Measurements from ENCODE around the gene KRTAP20-2. TPM values are rescaled to one million over a fixed set of nuclear protein-coding genes. Genes with fewer than 3 reads are reported as not detected.

The KRTAP20-2 gene
- polyA plus RNA-seq, 1 experiment: not detected

DNA sequence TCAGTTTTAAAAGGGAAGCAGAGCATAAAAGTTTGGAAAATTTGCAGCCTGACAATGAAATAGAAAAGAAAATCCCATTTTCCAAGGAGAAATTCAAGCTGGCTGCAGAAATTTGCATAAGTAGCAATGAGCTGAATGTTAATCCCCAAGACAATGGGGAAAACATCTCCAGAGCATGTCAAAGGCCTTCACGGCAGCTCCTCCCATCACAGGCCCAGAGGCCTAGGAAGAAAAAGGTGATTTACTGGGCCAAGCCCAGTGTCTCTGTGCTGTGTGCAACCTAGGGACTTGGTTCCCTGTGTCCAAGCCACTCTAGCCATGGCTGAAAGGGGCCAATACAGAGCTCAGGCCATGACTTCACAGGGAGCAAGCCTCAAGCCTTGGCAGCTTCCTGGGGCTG lies 33.8 kb downstream of the KRTAP20-2 start:
- H3K4me3 ChIP-seq (ENCODE audit: low read depth, low read length): no peak overlapping the region
- no peak for DNase-seq (ENCODE audit: low read depth, low spot score)
- ChIA-PET CTCF (no interaction called here), POLR2A (no interaction called here)
- no peaks in the 10 kb centered on the region for H3K27me3 ChIP-seq (ENCODE audit: control insufficient read depth, insufficient read depth, low read length)
- H3K9me3 ChIP-seq (ENCODE audit: control insufficient read depth, insufficient read depth, low read length): peaks cover 8% of the 10 kb centered on the region; the same call in 1 of the 2 replicates
- TF ChIP-seq, protein P1, sequence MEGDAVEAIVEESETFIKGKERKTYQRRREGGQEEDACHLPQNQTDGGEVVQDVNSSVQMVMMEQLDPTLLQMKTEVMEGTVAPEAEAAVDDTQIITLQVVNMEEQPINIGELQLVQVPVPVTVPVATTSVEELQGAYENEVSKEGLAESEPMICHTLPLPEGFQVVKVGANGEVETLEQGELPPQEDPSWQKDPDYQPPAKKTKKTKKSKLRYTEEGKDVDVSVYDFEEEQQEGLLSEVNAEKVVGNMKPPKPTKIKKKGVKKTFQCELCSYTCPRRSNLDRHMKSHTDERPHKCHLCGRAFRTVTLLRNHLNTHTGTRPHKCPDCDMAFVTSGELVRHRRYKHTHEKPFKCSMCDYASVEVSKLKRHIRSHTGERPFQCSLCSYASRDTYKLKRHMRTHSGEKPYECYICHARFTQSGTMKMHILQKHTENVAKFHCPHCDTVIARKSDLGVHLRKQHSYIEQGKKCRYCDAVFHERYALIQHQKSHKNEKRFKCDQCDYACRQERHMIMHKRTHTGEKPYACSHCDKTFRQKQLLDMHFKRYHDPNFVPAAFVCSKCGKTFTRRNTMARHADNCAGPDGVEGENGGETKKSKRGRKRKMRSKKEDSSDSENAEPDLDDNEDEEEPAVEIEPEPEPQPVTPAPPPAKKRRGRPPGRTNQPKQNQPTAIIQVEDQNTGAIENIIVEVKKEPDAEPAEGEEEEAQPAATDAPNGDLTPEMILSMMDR (IDR thresholded peaks at IDR 0.05; ENCODE audit: low read depth, low read length): no peak
- H3K27ac ChIP-seq (ENCODE audit: low read depth, low read length): no peak overlapping the region

DNA sequence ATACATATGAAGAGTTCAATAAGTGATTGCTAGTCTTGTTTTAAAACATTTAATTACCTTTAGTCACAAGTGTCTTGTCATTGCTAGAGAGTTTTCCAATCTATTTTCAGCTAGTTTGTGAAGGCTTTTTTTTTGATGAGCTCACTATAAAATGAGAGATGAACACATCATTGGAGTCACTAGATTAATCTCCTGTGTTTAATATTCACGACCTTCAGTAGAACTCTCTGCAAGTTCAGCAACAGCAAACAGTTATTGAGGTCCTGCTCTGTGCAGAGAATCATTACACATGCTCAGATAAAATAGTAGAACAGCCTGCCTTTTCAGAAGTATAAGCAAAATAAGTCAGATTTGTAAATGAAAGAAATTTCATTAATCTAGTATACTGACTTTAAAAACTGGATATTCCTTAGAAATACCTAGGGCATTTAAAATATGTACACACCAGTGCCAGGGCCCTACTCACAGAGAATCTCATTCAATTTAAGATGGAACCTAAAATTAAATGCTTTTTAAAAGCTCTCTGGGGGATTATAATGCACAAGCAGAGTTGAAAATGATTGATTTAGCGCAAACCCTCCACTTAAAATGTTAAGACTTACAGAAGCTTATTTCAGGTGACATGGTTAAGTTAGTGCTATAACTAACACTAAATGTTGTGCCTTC lies 38.1 kb downstream of the KRTAP20-2 start:
- H3K27me3 ChIP-seq (ENCODE audit: control insufficient read depth, insufficient read depth, low read length): no peaks in the 10 kb centered on the region
- H3K4me3 ChIP-seq (ENCODE audit: low read depth, low read length): no peak overlapping the region
- DNase-seq (ENCODE audit: low read depth, low spot score): no peak
- ChIA-PET CTCF (no interaction called here), POLR2A (no interaction called here)
- TF ChIP-seq, protein P1 (IDR thresholded peaks at IDR 0.05; ENCODE audit: low read depth, low read length): no peak
- no peak overlapping the region for H3K27ac ChIP-seq (ENCODE audit: low read depth, low read length)
- H3K9me3 ChIP-seq (ENCODE audit: control insufficient read depth, insufficient read depth, low read length): peaks cover 8% of the 10 kb centered on the region; the same call in 1 of the 2 replicates

DNA sequence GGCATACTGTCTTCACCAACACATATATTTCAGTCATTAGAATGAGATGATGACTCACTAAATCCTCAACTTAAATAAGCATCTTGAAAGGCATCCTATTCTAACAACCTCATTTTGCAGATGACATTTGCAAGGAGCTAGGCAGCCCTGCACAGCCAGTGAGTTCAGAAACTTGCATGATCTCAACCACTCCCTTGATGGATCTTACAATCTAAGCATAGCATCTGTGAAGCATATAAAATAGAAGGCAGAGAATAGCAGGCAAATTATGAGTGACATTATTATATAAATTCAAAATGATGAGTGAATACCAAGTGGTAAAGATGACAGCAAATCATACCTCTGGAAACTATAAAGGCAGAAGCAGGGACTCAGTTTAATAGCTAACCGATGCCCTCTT lies 39.3 kb downstream of the KRTAP20-2 start:
- H3K27me3 ChIP-seq (ENCODE audit: control insufficient read depth, insufficient read depth, low read length): no peaks in the 10 kb centered on the region
- DNase-seq (ENCODE audit: low read depth, low spot score): no peak
- peaks cover 1% of the 10 kb centered on the region; the same call in 1 of the 2 replicates for H3K9me3 ChIP-seq (ENCODE audit: control insufficient read depth, insufficient read depth, low read length)
- POLR2A ChIA-PET: no interaction called here
- H3K4me3 ChIP-seq (ENCODE audit: low read depth, low read length): no peak overlapping the region
- CTCF ChIA-PET: no interaction called here
- no peak overlapping the region for H3K27ac ChIP-seq (ENCODE audit: low read depth, low read length)
- TF ChIP-seq, protein P1 (IDR thresholded peaks at IDR 0.05; ENCODE audit: low read depth, low read length): no peak

DNA sequence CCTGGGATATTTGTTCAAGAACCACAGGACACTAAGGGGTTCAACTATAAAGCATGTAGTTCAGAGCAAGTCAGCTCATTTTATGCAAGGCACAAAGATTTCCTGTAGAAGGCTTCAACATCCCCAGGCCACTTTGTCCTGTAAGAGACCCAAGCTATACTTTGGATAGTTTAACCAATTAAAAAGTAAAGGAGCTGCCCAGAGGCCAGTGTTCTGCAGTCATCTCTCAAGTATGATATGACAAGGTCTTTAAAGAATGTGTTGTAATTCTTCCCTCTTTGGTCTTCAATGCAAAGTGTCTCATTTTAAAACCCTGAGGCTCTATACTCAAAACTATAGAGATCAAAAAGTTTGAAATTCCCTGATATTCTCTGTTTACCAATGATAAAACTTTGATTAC lies 41.7 kb downstream of the KRTAP20-2 start:
- Histone ChIP-seq H3K27ac (ENCODE audit: low read depth, low read length) (no peak overlapping the region), H3K27me3 (ENCODE audit: control insufficient read depth, insufficient read depth, low read length) (no peaks in the 10 kb centered on the region), H3K4me3 (ENCODE audit: low read depth, low read length) (no peak overlapping the region), H3K9me3 (ENCODE audit: control insufficient read depth, insufficient read depth, low read length) (peaks cover 4% of the 10 kb centered on the region; the same call in 1 of the 2 replicates)
- no peak for DNase-seq (ENCODE audit: low read depth, low spot score)
- CTCF ChIA-PET: no interaction called here
- POLR2A ChIA-PET: no interaction called here
- TF ChIP-seq, protein P1 (IDR thresholded peaks at IDR 0.05; ENCODE audit: low read depth, low read length): no peak

DNA sequence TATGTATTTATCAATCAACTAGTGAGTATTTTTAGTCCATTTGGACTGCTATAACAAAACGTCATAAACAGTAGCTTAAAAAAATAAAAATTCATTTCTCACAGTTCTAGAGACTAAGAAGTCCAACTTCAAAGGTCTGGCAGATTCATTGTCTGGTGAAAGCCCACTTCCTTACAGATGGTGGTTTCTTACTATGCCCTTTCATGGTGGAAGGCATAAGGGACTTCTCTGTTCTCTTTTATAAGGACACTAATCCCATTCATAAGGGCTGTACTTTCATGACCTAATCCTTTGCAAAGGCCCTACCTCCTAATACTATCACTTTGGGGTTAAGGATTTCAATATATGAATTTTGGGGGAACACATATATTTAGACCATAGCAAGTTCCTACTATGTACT lies 45.6 kb downstream of the KRTAP20-2 start:
- CTCF ChIA-PET: no interaction called here
- POLR2A ChIA-PET: no interaction called here
- DNase-seq (ENCODE audit: low read depth, low spot score): no peak
- TF ChIP-seq, protein P1 (IDR thresholded peaks at IDR 0.05; ENCODE audit: low read depth, low read length): no peak
- Histone ChIP-seq H3K4me3 (ENCODE audit: low read depth, low read length) (no peak overlapping the region), H3K27ac (ENCODE audit: low read depth, low read length) (no peak overlapping the region), H3K9me3 (ENCODE audit: control insufficient read depth, insufficient read depth, low read length) (peaks cover 15% of the 10 kb centered on the region; the same call in 1 of the 2 replicates), H3K27me3 (ENCODE audit: control insufficient read depth, insufficient read depth, low read length) (no peaks in the 10 kb centered on the region)

All from AG04450 (cell line).